Progenitor cell of endocrine pancreas (in vitro differentiated cells): ENCODE data around the gene CEACAM20. TPM values are rescaled to one million over a fixed set of nuclear protein-coding genes. Genes with fewer than 3 reads are reported as not detected.

ENCODE experiments used
- total RNA-seq: library from RNA; stranded (reverse); gene quantifications from 2 replicates; pipeline ENCODE4 v1.2.1, GENCODE V29; 2021

Gene CEACAM20
- total RNA-seq, 1 donor from 2014 or later, result not detected

Other genes starting within 250 kb of the CEACAM20 start
- 15.0 and 16.6 TPM in 2 replicates for gene ZNF235, start 224.7 kb downstream of the CEACAM20 start, total RNA-seq
- gene ZNF112, start 173.0 kb downstream of the CEACAM20 start, total RNA-seq, result 13.0 and 14.1 TPM in 2 replicates
- gene ZNF285, start 128.1 kb downstream of the CEACAM20 start, total RNA-seq, result 13.1 and 14.3 TPM in 2 replicates
- 18.3 and 18.4 TPM in 2 replicates for gene ZNF229, start 81.2 kb downstream of the CEACAM20 start, total RNA-seq
- gene ZNF180, start 29.2 kb downstream of the CEACAM20 start, total RNA-seq, result 17.9 and 19.6 TPM in 2 replicates
- gene IGSF23, start 83.9 kb upstream of the CEACAM20 start, total RNA-seq, result 0.67 and 1.7 TPM in 2 replicates
- 61.2 and 64.3 TPM in 2 replicates for gene PVR, start 114.2 kb upstream of the CEACAM20 start, total RNA-seq
- gene CEACAM19, start 141.8 kb upstream of the CEACAM20 start, total RNA-seq, result 25.8 and 29.8 TPM in 2 replicates
- gene CEACAM16, start 169.5 kb upstream of the CEACAM20 start, total RNA-seq, result not detected in 2 replicates
- 2.9 and 3.8 TPM in 2 replicates for gene BCL3, start 219.0 kb upstream of the CEACAM20 start, total RNA-seq
- gene CBLC, start 248.2 kb upstream of the CEACAM20 start, total RNA-seq, result 15.4 and 16.2 TPM in 2 replicates